D721Med (cell line): ENCODE results near the gene SDF4.

ENCODE experiments used
- DNase-seq: peaks from one replicate; pipeline ENCODE4 v3.0.0; 2011; ENCODE audit warnings: low spot score; ENCODE audit not compliant: insufficient read length
- FAIRE-seq: peaks from 2 replicates; lab custom pipeline; 2011; peaks lifted over from hg19 to GRCh38; lab: Jason Lieb, UNC
- TF ChIP-seq, protein P1 (sequence below): IDR thresholded peaks from 2 replicates; pipeline ENCODE4 v1.5.1; 2012; ENCODE audit warnings: mild to moderate bottlenecking, control low read depth; ENCODE audit not compliant: insufficient read depth; ENCODE audit errors: missing control alignments

SDF4 gene

DNA sequence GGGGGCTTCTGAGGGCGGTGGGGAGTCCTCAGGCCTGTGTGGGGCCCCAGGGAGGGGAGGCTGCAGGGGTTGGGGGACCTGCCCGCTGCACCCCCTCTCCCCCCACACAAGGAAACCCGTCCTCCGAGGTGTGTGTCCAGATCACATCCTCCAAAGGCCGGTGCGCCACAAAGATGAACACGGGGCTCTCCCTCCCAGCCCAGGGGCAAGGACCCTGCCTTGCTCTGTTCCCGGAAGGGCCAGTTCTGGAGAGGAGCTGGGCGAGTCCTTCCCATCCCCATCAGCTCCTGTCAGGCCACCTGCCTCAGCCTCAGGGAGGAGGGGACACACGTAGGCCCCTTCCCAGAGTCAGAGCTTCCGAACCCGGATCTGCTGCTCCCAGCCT is 60.6 kb downstream of the SDF4 start:
- TF ChIP-seq, protein P1, sequence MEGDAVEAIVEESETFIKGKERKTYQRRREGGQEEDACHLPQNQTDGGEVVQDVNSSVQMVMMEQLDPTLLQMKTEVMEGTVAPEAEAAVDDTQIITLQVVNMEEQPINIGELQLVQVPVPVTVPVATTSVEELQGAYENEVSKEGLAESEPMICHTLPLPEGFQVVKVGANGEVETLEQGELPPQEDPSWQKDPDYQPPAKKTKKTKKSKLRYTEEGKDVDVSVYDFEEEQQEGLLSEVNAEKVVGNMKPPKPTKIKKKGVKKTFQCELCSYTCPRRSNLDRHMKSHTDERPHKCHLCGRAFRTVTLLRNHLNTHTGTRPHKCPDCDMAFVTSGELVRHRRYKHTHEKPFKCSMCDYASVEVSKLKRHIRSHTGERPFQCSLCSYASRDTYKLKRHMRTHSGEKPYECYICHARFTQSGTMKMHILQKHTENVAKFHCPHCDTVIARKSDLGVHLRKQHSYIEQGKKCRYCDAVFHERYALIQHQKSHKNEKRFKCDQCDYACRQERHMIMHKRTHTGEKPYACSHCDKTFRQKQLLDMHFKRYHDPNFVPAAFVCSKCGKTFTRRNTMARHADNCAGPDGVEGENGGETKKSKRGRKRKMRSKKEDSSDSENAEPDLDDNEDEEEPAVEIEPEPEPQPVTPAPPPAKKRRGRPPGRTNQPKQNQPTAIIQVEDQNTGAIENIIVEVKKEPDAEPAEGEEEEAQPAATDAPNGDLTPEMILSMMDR, result no peak
- FAIRE-seq (no peak), DNase-seq (no peak)

DNA sequence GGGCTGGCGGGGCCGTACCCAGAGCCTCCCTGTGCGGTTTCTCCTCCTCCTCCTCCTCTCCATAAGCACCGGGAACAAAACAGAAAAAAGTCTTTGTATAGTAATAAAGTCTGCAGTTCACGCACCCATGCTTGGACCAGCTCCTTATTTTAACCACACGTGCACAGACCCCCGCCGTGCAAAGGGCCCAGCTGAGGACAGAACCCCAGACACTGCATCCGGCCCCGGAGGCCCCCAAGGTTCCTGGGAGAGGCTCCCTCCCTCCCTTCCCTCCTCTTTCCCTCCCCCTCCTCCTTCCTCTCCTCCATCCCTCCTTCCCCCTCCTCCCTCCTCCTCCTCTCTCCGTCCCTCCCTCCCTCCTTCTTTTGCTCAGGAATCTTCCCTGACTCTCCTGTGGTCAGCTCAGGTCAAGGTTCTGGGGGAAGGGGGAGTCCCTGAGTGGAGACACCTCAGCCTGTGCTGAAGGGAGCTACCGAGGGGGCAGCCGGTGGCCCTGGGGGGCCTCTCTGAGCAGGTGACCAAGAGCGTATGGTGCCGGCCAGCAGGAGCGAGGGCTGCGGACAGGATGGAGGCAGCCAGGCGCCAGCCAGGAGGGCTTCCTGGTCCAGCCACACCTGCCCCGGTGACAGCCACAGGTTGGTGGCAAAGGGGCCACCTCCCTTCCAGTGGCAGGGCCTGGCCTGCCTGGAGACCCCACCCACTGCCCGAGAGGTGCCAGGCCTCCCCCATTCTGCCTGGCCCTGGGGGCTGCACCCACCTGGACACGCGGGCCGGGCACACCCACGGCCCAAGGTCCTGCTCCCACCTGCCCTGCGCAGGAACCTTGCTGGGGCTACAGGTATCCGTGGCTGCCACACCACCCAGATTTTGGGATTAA is 61.3 kb downstream of the SDF4 start:
- DNase-seq (no peak), FAIRE-seq (no peak)
- TF ChIP-seq, protein P1, result no peak

DNA sequence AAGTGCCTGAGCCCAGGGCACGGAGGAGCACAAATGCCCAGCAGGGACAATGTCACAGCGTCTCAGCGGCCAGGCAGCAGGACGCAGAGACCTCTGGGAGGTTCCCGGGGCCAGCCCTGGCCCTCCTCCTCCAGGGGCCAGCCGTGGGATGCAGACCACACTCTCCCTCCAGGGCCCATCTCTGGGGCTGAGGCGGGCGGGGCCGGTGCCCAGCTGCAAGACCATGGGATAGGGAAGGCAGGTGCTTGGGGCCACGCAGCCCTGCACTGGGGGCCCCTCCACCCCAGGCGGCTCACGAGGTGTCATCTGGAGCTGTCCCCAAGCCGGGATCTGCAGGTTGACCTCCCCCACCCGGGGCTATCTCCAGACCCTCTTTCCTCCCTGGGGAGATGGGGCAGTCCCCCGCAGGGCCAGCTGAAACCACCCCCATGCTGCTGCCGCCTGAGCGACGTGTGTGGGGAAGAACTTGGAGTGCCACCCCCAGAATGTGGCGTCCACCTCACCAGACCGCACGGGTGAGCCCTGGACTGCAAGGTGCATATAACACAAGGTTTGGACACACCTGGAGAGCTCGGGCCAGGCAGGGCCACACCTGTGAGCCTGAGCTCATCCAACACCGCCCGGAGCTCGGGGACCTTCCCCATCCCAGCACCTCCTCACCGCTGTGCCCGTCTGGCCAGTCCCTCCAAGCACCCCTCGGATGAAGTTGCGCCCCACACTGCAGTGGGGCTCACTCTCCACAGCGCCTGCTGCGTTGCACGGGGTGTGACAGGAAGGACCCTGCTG is 62.2 kb downstream of the SDF4 start:
- TF ChIP-seq, protein P1, result no peak
- FAIRE-seq (no peak), DNase-seq (no peak)

DNA sequence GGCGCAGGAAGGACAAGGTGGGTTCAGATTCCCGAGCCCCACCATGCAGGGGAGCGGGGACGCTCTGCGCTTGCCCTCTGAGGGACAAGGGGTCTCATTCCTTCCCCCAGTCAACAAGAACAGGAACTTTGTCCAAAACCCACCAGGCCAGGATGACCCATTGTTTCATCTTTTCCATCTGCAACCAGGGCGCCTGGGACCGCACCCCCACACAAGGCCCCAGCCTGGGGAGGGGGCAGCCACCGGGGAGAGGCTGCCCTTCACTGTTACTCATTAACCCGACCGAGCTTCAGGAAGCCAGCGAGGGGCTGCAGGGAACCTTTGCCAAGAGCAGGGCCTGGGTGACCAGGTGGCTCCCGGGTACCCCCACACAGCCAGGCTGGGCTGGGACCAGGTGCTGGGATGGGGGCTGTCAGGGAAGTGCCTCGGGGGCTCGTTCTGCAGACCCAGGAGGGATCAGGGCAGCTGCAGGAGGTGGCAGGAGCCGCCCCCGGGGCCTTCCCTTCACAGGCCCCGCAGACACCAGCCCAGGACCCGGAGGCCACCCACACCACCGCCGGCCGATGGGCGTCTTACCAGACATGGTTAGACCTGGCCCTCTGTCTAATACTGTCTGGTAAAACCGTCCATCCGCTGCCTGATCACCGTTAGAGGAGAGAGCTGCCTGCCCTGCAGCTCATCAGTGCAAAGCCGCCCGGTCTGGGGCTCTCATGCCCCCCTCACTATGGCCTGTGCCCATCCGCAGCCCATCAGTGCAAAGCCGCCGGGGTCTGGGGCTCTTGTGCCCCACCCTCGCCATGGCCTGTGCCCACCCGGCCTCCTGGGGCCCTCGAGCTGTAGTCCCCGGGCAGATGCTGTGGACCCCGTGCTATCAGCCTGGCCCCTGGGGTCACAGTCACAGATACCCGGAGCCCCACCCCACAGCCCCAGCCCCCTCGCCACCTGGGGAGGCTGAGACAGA is 63.1 kb downstream of the SDF4 start:
- TF ChIP-seq, protein P1, result no peak
- no peak for FAIRE-seq
- no peak for DNase-seq

DNA sequence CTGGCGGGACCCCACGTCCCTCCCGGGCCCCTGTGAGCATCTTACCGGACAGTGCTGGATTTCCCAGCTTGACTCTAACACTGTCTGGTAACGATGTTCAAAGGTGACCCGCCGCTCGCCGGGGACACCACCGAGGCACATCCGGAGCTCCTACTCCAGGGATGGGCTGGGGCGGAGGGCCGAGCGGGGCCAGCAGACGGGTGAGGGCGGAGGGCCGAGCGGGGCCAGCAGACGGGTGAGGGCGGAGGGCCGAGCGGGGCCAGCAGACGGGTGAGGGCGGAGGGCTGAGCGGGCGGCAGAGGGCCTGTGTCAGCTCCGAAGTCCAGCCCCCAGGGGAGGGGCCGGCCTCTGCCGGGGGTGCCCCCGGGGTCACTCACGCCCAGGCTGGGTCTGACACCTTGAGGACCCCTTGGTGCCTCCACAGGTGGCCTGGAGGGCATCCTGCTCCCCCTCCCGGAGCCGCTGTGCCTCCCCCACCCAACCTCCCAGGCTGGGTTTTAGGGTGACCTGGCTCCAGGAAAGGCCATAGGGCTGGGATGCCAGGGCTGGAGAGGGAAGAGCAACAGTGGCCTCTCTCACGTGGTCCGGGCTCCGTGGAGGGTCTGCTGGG is 63.9 kb downstream of the SDF4 start:
- DNase-seq, result no peak
- FAIRE-seq, result no peak
- TF ChIP-seq, protein P1, result no peak

DNA sequence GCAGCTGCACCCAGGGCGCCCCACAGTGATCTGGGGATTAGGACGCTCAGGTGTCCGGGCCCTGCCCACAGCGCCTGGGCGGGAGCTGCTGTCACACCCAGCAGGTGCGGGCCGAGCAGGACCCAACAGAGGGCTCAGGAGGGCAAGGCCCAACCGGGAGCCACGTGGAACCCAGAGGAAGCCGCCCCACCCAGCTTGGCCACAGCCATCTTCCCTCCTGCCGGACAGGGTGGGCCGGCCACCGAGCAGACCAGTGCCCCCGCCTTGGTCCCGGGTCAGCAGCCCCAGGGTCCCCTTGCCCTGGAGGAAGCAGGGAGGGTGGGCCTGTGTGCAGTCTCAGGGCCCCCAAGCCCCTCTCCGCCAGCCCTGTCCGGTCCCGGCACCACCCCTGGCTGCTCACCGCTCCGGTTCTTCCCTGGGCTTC is 64.4 kb downstream of the SDF4 start:
- TF ChIP-seq, protein P1, result no peak
- DNase-seq (no peak), FAIRE-seq (no peak)
